Activated CD8-positive, alpha-beta T cell treated with anti-CD3 and anti-CD28 coated beads for 36 hours (primary cell): ENCODE measurements around the gene PICALM. TPM values are rescaled to one million over a fixed set of nuclear protein-coding genes. Genes with fewer than 3 reads are reported as not detected.

Source experiments
- ATAC-seq: fragments of 200-7000 bp; cut with Tn5 transposase; one replicate; pipeline ENCODE4 v1.10.0; 2021; ENCODE audit warnings: mild to moderate bottlenecking, moderate library complexity
- CTCF ChIA-PET: fragments of 350-600 bp; sonication (Branson Sonifier 250); formaldehyde crosslinking; loops from one replicate; lab custom pipeline; 2021; ENCODE audit warnings: antibody characterized with exemption; lab: Charles Lee
- POLR2A ChIA-PET: fragments of 350-600 bp; sonication (Branson Sonifier 250); formaldehyde crosslinking; loops from one replicate; lab custom pipeline; 2021; ENCODE audit warnings: antibody characterized with exemption; lab: Charles Lee
- DNase-seq: peaks from one replicate; pipeline ENCODE4 v3.0.0-alpha.2; 2020
- H3K27ac Mint-ChIP-seq: one replicate; pipeline ENCODE4 v1.8.0; 2021; ENCODE audit warnings: mild to moderate bottlenecking, mixed read lengths
- H3K27me3 Mint-ChIP-seq: one replicate; pipeline ENCODE4 v1.8.0; 2021; ENCODE audit warnings: mixed read lengths
- H3K36me3 Mint-ChIP-seq: one replicate; pipeline ENCODE4 v1.8.0; 2021; ENCODE audit warnings: low read depth, mixed read lengths
- H3K4me1 Mint-ChIP-seq: one replicate; pipeline ENCODE4 v1.8.0; 2021; ENCODE audit warnings: low read depth, mixed read lengths
- H3K4me3 Mint-ChIP-seq: one replicate; pipeline ENCODE4 v1.8.0; 2021; ENCODE audit warnings: mild to moderate bottlenecking, moderate library complexity, mixed read lengths
- H3K9me3 Mint-ChIP-seq: one replicate; pipeline ENCODE4 v1.8.0; 2021; ENCODE audit warnings: mixed read lengths
- CTCF ChIP-seq: fragments of 200-600 bp; IDR thresholded peaks from one replicate; pipeline ENCODE4 v1.8.0; 2022; ENCODE audit warnings: antibody characterized with exemption, mild to moderate bottlenecking
- intact Hi-C: fragments of 100-400 bp; cut with micrococcal nuclease; formaldehyde crosslinking; loops from one replicate; pipeline ENCODE4 v1.10.0; 2022
- total RNA-seq, 2 experiments: library from RNA; stranded (reverse); gene quantifications; one replicate each; pipeline ENCODE4 v1.2.3, GENCODE V29; 2021

Gene PICALM
- total RNA-seq, 2 experiments from 2014 or later, result 57.5 to 61.2 TPM

- Mint-ChIP-seq H3K36me3 (peaks cover 8% of the 10 kb centered on the region), H3K9me3 (no peaks in the 10 kb centered on the region), H3K4me3 (no peak overlapping the region), H3K27ac (no peak overlapping the region), H3K27me3 (no peaks in the 10 kb centered on the region), H3K4me1 (peaks cover 55% of the 10 kb centered on the region)
- intact Hi-C loops, result no loop called here
- ChIA-PET CTCF (interaction anchor here (1.0 to 1.1 kb wide), 2 partner anchors 9 to 184 kb away, joined by 3 read pairs; no protein-coding TSS in a partner anchor), POLR2A (interaction anchor here (0.6 kb wide), 1 partner anchor 166 kb away, joined by 3 read pairs; no protein-coding TSS in a partner anchor)
- DNase-seq (no peak), ATAC-seq (no peak)
- no peak for TF ChIP-seq CTCF
These were observed 34.2 kb downstream of the PICALM start for GRCh38 chr11:86034710-86035109.

- Mint-ChIP-seq H3K4me3 (no peak overlapping the region), H3K36me3 (peaks cover 53% of the 10 kb centered on the region), H3K27me3 (no peaks in the 10 kb centered on the region), H3K9me3 (no peaks in the 10 kb centered on the region), H3K27ac (no peak overlapping the region), H3K4me1 (peaks cover 43% of the 10 kb centered on the region)
- intact Hi-C loops, result no loop called here
- POLR2A ChIA-PET, result no interaction called here
- CTCF ChIA-PET, result interaction anchor here (0.7 kb wide), 1 partner anchor 195 kb away, joined by 3 read pairs; no protein-coding TSS in a partner anchor
- DNase-seq (no peak), ATAC-seq (peak; percentile 70)
- TF ChIP-seq CTCF, result no peak
These were observed 47.5 kb downstream of the PICALM start for GRCh38 chr11:86021377-86021776.

- Mint-ChIP-seq H3K36me3 (peaks cover 56% of the 10 kb centered on the region), H3K4me3 (no peak overlapping the region), H3K9me3 (no peaks in the 10 kb centered on the region), H3K4me1 (peaks cover 45% of the 10 kb centered on the region), H3K27me3 (no peaks in the 10 kb centered on the region), H3K27ac (no peak overlapping the region)
- POLR2A ChIA-PET, result interaction anchor here (0.6 kb wide), 1 partner anchor 165 kb away, joined by 3 read pairs; no protein-coding TSS in a partner anchor
- intact Hi-C loops, result no loop called here
- TF ChIP-seq CTCF, result no peak
- DNase-seq (no peak), ATAC-seq (no peak)
- CTCF ChIA-PET, result interaction anchor here (0.6 to 6.1 kb wide), 5 partner anchors 12 to 267 kb away, joined by 3 to 26 read pairs (median 3); no protein-coding TSS in a partner anchor
These were observed 50.6 kb downstream of the PICALM start for GRCh38 chr11:86018249-86018648.

GRCh38 chr11:86016451-86016850 lies 52.4 kb downstream of the PICALM start:
- no peaks in the 10 kb centered on the region for H3K9me3 Mint-ChIP-seq
- no peak for DNase-seq
- no peak for ATAC-seq
- no peaks in the 10 kb centered on the region for H3K27me3 Mint-ChIP-seq
- H3K4me3 Mint-ChIP-seq, result no peak overlapping the region
- ChIA-PET POLR2A (interaction anchor here (2.1 kb wide), 1 partner anchor 8 kb away, joined by 7 read pairs; no protein-coding TSS in a partner anchor), CTCF (interaction anchor here (1.0 to 6.1 kb wide), 3 partner anchors 13 to 202 kb away, joined by 4 to 26 read pairs (median 4); no protein-coding TSS in a partner anchor)
- intact Hi-C loops, result no loop called here
- no peak for TF ChIP-seq CTCF
- H3K27ac Mint-ChIP-seq, result peak overlapping the region; percentile 18
- peaks cover 51% of the 10 kb centered on the region for H3K36me3 Mint-ChIP-seq
- H3K4me1 Mint-ChIP-seq, result peaks cover 32% of the 10 kb centered on the region

GRCh38 chr11:86015699-86016098 lies 53.2 kb downstream of the PICALM start:
- CTCF ChIA-PET, result interaction anchor here (1.0 to 6.1 kb wide), 3 partner anchors 12 to 203 kb away, joined by 4 to 26 read pairs (median 4); no protein-coding TSS in a partner anchor
- peak overlapping the region; percentile 18 for H3K27ac Mint-ChIP-seq

More at GRCh38 chr11:86015699-86016098, 53.2 kb downstream of the PICALM start:
- H3K4me3 Mint-ChIP-seq, result no peak overlapping the region
- H3K9me3 Mint-ChIP-seq, result no peaks in the 10 kb centered on the region
- no peaks in the 10 kb centered on the region for H3K27me3 Mint-ChIP-seq
- intact Hi-C loops, result no loop called here
- no peak for TF ChIP-seq CTCF
- peaks cover 47% of the 10 kb centered on the region for H3K36me3 Mint-ChIP-seq
- DNase-seq (no peak), ATAC-seq (no peak)
- POLR2A ChIA-PET, result interaction anchor here (2.1 kb wide), 1 partner anchor 9 kb away, joined by 7 read pairs; no protein-coding TSS in a partner anchor
- peaks cover 25% of the 10 kb centered on the region for H3K4me1 Mint-ChIP-seq
